ENCODE data around the gene F7. TPM values are rescaled to one million over a fixed set of nuclear protein-coding genes. Genes with fewer than 3 reads are reported as not detected.
"Not testable (repeated sequence)": the region's sequence is repeated elsewhere in the genome, so short reads cannot be mapped to it uniquely, and the experiment has no call there.

Gene F7
- total RNA-seq, 4 donors from 2014 or later: not detected

DNA sequence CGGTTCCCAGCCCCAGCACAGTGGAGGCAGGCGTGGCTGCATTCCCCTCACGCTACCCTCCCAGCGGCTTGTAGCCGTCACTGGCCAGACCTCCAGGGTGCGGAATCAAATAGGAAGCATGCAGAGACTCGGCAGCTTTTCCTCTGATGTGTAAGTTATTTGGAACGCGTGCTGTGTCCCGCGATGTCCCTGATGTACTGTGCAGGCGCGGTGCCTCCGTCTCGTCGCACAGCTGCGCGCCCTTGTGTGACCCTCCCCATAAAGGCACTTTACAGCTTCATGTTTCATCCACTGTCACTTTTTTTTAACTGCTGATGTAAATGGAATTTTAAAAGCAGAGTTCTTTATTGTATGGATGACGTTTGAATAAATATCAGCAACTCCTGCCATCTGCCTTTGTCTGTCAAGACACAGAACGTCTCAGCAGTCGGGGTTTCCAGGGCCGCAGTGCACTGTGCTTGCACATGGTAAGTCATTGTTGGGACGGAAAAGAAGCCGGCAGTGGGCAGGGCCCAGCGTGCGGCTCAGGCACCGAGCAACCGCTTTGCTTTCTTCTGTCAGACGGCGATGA, 7.3 kb upstream of the F7 start:
- Histone ChIP-seq H3K27ac (no peak overlapping the region), H3K9me3 (no peaks in the 10 kb centered on the region), H3K4me1 (no peaks in the 10 kb centered on the region), H3K36me3 (peaks cover 0 to 5% of the 10 kb centered on the region in 2 donors), H3K27me3 (no peaks in the 10 kb centered on the region), H3K4me3 (replicated peaks in 1 of 3) (no peak overlapping the region)
- no peak for DNase-seq
- intact Hi-C loops (cut with DNase I): no loop called here
- TF ChIP-seq, protein P1, sequence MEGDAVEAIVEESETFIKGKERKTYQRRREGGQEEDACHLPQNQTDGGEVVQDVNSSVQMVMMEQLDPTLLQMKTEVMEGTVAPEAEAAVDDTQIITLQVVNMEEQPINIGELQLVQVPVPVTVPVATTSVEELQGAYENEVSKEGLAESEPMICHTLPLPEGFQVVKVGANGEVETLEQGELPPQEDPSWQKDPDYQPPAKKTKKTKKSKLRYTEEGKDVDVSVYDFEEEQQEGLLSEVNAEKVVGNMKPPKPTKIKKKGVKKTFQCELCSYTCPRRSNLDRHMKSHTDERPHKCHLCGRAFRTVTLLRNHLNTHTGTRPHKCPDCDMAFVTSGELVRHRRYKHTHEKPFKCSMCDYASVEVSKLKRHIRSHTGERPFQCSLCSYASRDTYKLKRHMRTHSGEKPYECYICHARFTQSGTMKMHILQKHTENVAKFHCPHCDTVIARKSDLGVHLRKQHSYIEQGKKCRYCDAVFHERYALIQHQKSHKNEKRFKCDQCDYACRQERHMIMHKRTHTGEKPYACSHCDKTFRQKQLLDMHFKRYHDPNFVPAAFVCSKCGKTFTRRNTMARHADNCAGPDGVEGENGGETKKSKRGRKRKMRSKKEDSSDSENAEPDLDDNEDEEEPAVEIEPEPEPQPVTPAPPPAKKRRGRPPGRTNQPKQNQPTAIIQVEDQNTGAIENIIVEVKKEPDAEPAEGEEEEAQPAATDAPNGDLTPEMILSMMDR (IDR thresholded peaks at IDR 0.05): no peak
- no peak for TF ChIP-seq POLR2A (IDR thresholded peaks at IDR 0.05)
- WGBS, 2 donors: 78 to 92% methylated on average over 29 to 30 of the region's 30 CpGs

DNA sequence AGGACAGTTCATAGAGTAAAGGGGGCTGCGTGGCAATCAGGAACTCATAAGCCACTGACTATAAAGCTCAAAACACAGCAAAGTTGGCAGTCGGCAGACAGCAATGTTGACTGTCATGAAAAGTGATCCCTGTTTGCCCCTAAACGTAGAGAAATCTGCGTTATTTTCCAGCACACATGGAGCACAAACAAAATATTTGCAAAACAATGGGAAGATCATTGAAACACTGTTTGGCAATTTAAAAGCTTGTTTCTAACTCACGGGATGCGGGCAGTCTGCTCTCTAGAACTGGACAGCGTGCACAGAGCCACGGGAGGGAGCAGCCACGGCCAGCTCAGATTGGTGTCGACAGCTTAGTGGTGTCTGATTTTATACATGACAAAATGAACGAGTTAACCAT, 6.4 kb upstream of the F7 start:
- intact Hi-C loops (cut with DNase I): no loop called here
- WGBS, 2 donors: 89 to 91% methylated on average over 11 of the region's 11 CpGs
- Histone ChIP-seq H3K4me1 (no peaks in the 10 kb centered on the region), H3K4me3 (replicated peaks in 1 of 3) (no peak overlapping the region), H3K27me3 (no peaks in the 10 kb centered on the region), H3K9me3 (no peaks in the 10 kb centered on the region), H3K27ac (no peak overlapping the region), H3K36me3 (peaks cover 0 to 5% of the 10 kb centered on the region in 2 donors)
- TF ChIP-seq, protein P1 (IDR thresholded peaks at IDR 0.05): no peak
- TF ChIP-seq POLR2A (IDR thresholded peaks at IDR 0.05): no peak
- no peak for DNase-seq

DNA sequence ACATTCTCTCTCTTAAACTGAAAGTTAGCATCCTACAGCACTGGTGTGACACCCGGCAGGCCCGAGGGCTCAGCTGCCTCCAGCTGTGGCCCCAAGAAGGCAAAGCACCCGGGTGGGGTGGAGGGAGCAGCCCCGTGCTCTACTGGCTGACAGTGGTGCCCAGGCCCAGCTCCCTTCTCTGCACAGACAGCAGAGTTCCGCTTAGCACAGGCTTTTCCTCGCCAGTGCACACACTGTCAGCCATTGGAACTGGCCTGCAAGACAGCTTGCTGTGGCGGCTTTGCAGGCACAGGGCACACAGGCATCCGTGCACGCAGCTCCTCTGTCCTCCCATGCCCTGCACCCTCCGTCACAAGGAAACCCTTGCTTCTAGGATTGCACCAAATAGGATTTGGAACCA, 3.3 kb upstream of the F7 start:
- H3K9me3 ChIP-seq; DNase-seq; intact Hi-C loops (cut with DNase I); H3K27ac ChIP-seq; H3K4me1 ChIP-seq; H3K36me3 ChIP-seq; H3K27me3 ChIP-seq; H3K4me3 ChIP-seq (replicated peaks in 1 of 3): not testable (repeated sequence)
- 72 to 74% methylated on average over 7 to 9 of the region's 10 CpGs for WGBS, 2 donors

DNA sequence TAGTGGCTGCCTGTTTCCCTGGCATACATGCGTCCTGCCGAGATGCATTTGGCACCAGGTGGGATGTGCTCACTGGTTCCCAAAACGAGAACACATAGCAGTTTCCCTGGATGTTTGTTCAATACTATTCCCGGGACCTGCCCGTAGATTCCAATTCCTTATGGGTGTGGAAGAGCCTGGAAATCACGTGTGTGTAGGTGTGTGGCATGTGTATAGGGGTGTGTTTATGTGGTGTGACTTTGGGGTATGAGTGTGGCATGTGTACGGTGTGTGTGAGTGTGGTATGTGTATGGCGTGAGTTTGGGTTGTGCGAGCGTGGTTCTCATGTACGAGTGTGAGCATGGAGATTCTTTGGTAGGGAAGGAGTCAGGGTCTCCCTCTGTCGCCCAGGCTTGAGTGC, 2.9 kb upstream of the F7 start:
- intact Hi-C loops (cut with DNase I): no loop called here
- WGBS, 2 donors: 86% methylated on average over 11 to 12 of the region's 12 CpGs
- Histone ChIP-seq H3K4me1 (no peaks in the 10 kb centered on the region), H3K27me3 (no peaks in the 10 kb centered on the region), H3K36me3 (no peaks in the 10 kb centered on the region), H3K4me3 (replicated peaks in 1 of 3) (no peak overlapping the region), H3K27ac (no peak overlapping the region), H3K9me3 (no peaks in the 10 kb centered on the region)
- no peak for DNase-seq
- TF ChIP-seq, protein P1 (IDR thresholded peaks at IDR 0.05): no peak
- TF ChIP-seq POLR2A (IDR thresholded peaks at IDR 0.05): no peak

DNA sequence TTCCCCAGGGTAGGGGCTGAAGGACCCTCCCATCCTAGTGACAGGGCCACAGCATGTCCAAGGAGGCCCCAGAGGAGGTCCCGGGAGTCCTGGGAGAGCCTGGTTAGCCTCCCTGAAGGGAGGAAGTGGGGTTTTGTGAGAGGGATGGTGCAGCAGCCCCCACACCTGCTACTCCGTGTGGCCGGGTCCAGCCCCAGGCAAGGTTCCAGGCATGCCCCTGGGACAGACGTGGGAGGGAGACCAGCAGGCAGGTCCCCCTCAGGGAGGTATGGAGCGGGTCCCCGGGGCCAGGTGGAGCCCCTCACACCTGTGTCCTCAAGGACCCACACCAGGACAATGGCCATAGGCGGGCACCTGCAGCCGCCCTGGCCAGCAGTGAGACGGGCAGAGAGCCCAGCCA, 1.9 kb upstream of the F7 start:
- no peak overlapping the region for H3K27ac ChIP-seq
- no peaks in the 10 kb centered on the region for H3K36me3 ChIP-seq
- H3K27me3 ChIP-seq: no peaks in the 10 kb centered on the region
- H3K9me3 ChIP-seq: no peaks in the 10 kb centered on the region
- 82% methylated on average over 5 of the region's 9 CpGs; no CpG with 5 or more reads in 1 of the 2 donors for WGBS, 2 donors
- DNase-seq: no peak
- H3K4me3 ChIP-seq (replicated peaks in 1 of 3): no peak overlapping the region
- no peaks in the 10 kb centered on the region for H3K4me1 ChIP-seq
- intact Hi-C loops (cut with DNase I): no loop called here
- TF ChIP-seq POLR2A (IDR thresholded peaks at IDR 0.05): no peak
- TF ChIP-seq, protein P1 (IDR thresholded peaks at IDR 0.05): no peak

All from thyroid gland (tissue), 4 donors.